LNCAP (cell line): Measurements from ENCODE around the gene PMS1.

Experiments used
- TF ChIP-seq, protein P1 (sequence below): fragments of 450-650 bp; IDR thresholded peaks from 2 replicates; pipeline ENCODE4 v1.5.1; 2017; ENCODE audit warnings: mild to moderate bottlenecking

The PMS1 gene

DNA sequence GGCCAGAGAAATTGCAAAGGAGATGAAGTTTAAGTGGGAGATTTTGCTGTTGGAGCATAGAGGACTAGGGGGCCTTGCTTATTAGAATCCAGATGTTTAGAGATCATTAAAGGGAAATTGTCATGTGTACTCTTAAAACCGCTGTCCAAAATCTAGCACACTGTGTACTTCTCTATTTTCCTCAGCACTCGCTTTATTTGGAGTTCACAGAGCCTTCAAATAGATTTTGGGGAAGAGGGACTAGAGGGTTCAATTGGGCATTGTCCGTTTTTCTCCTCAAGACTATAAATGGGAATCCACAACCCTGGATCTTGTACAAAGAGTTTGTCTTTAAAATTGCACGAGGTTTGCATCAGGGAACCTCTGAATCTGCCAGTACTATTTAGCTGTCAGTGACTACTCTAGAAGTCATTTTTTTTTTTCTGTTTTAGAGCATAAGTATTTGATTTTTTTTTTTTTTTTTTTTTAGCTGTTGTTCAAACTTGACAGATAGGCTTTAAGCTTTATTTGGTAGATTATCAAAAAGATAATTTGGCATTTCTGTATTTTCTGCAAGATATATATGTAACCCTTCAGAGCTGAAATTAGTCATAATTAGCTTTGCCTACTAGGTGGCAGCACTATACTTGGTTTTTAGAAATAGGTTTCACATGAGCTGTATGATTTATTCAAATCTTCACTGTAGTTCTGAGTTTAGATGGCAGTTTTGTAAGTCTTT lies 14.2 kb downstream of the PMS1 start:
- TF ChIP-seq, protein P1, sequence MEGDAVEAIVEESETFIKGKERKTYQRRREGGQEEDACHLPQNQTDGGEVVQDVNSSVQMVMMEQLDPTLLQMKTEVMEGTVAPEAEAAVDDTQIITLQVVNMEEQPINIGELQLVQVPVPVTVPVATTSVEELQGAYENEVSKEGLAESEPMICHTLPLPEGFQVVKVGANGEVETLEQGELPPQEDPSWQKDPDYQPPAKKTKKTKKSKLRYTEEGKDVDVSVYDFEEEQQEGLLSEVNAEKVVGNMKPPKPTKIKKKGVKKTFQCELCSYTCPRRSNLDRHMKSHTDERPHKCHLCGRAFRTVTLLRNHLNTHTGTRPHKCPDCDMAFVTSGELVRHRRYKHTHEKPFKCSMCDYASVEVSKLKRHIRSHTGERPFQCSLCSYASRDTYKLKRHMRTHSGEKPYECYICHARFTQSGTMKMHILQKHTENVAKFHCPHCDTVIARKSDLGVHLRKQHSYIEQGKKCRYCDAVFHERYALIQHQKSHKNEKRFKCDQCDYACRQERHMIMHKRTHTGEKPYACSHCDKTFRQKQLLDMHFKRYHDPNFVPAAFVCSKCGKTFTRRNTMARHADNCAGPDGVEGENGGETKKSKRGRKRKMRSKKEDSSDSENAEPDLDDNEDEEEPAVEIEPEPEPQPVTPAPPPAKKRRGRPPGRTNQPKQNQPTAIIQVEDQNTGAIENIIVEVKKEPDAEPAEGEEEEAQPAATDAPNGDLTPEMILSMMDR = peak; percentile 53

DNA sequence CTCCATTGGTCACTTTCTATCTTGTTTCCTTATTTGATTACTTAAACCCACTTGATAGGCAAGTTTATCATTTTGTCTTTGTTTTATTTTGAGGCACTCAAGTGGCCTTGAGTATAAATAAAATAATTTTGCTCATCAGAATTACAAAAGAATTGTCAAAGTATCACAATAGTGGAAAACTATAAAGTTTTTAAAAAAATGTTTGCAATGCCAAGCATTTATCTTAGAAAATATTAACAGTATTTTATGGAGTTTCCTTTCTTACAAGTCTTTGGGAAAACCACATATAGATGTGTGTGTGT lies 14.7 kb downstream of the PMS1 start:
- TF ChIP-seq, protein P1 = no peak

DNA sequence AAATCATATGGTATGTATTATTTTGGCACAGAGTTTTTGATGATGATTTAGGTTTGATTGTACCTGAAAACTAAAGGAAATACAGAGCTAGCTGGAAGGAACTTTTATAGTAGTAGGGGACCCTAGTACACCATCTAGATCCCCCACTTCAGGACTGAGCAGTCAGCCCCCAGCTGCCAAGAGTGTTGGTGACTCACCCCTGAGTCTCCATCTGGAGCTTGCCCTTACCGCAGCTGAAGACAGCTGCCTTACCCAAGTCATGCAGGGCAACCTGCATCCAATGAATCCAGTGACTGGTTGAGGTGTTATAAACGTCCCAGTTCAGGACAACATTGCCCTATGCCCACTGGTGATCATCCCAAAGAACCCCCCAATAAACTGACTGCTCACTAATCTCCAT lies 15.3 kb downstream of the PMS1 start:
- TF ChIP-seq, protein P1 = no peak

DNA sequence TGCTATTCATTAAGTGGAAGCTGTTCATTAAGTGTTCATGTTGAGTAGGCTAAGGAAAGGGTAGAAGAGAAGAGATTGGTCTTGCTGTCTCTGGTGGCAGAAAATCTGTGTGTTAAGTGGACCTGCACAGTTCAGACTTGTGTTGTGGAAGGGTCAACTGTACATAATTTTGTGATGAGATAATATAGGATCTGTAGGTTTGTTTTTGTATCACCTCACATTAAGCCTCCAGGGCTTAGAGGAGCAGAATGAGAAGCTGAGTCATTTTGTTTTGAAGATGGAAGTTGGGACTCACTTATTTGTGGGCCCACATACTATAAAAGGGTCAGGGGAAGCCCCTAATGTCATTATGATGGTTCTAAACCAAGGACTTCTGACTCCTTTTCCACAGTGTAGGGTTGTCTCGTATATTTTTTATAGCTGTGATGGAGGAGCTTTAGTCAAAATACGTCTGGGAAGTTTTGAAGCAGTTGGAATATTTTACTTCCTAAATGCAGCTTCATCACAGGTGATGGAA lies 18.2 kb downstream of the PMS1 start:
- TF ChIP-seq, protein P1 = no peak

DNA sequence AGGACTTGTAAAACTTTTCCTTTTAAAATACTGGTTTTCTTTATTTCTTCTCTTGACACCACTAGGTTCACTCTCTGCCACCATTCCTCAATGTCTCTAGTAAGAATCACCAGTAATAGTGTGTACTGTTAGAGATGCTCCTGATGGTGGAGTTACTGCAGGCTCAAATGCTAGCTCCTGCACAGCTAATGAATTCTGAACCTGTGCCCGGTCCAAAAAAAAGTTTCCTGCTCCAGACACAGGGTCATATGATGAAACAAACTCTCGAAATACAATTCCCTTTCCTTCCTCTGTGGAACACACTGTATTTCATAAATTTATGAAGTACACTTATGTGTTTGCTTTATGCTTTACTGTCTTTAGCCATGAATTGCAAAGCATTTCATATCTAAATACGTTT lies 19.2 kb downstream of the PMS1 start:
- TF ChIP-seq, protein P1 = no peak

DNA sequence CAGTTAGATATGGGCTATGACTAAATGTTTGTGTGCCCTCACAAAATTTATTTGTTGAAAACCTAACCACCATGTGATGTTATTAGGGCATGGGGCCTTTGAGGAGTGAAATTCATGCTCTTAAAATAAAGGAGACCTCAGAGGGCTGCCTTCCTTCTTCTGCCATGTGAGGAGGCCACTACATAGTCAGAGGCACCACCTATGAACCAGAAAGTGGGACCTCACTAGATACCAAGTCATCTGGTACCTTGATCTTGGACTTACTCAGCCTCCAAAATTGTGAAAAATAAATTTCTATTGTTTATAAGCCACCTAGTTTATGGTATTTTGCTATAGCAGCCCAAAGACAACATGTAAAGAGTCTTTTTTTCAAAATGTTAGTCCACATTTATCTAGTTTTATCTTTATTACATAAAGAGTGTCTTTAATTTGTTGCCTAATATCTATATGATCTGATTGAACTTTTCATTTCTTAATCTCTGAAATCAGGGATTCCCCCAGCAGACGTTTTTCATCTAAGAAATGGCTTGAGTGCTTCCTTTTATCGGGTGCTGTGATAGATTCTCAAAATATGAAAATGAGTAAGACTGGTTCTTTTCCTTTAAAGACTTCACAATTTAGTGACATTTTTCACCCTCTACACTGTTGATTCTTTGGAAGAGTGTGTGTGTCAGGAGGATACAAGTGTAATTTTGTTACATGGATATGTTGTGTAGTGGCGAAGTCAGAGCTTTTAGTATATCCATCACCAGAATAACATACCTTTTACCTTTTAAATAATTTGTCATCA lies 34.2 kb downstream of the PMS1 start:
- TF ChIP-seq, protein P1 = no peak

DNA sequence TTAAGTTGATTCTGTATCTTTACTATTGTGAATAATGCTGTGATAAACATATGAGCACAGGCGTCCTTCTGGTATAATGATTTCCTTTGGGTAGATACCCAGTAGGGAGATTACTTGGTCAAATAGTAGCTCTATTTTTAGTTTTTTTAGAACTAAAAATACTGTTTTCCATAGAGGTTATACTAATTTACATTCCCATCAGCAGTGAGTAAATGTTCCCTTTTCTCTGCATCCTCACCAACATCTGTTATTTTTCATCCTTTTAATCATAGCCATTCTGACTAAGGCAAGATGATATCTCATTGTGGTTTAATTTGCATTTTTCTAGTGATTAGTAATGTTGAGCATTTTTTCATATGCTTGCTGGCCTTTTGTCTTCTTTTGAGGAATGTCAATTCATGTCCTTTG lies 35.1 kb downstream of the PMS1 start:
- TF ChIP-seq, protein P1 = no peak
